HepG2 (cell line): ENCODE measurements around the gene CUEDC2. TPM values are rescaled to one million over a fixed set of nuclear protein-coding genes. Genes with fewer than 3 reads are reported as not detected.

Experiments used
- ATF7 ChIP-seq, 2 experiments: fragments of 450-650 bp in 1 of 2; sonication (generic) in 1 of 2; formaldehyde crosslinking in 1 of 2; IDR thresholded peaks; 2 replicates each; pipeline versions ENCODE4 v1.4.0 to v1.6.1; 2016 to 2020; ENCODE audit warnings: antibody characterized with exemption in 1 of 2, mild to moderate bottlenecking in 1 of 2, missing genetic modification reagents in 1 of 2
- CEBPZ ChIP-seq: IDR thresholded peaks from 2 replicates; pipeline ENCODE4 v1.6.1; 2012; ENCODE audit warnings: low read length, improper control_type of control experiment
- FOXO1 ChIP-seq: sonication (generic); formaldehyde crosslinking; IDR thresholded peaks from 2 replicates; pipeline ENCODE4 v1.4.0; 2020; ENCODE audit warnings: missing genetic modification reagents
- GLI4 ChIP-seq: sonication (generic); formaldehyde crosslinking; IDR thresholded peaks from 2 replicates; pipeline ENCODE4 v1.5.1; 2020; ENCODE audit warnings: missing genetic modification reagents, mild to moderate bottlenecking, moderate library complexity, borderline replicate concordance
- HOXA9 ChIP-seq: sonication (generic); formaldehyde crosslinking; IDR thresholded peaks from 2 replicates; pipeline ENCODE4 v1.8.1; 2022; ENCODE audit warnings: missing genetic modification reagents, mild to moderate bottlenecking, moderate library complexity, borderline replicate concordance
- KAT2B ChIP-seq: fragments of 150-350 bp; IDR thresholded peaks from 2 replicates; pipeline ENCODE4 v1.6.1; 2014; ENCODE audit warnings: low read depth, low read length, borderline replicate concordance
- KDM5B ChIP-seq: sonication (generic); formaldehyde crosslinking; IDR thresholded peaks from 2 replicates; pipeline ENCODE4 v1.4.0; 2020; ENCODE audit warnings: missing genetic modification reagents, mild to moderate bottlenecking, borderline replicate concordance
- MTA1 ChIP-seq: sonication (generic); formaldehyde crosslinking; IDR thresholded peaks from 2 replicates; pipeline ENCODE4 v1.4.0; 2020; ENCODE audit warnings: missing genetic modification reagents, mild to moderate bottlenecking, borderline replicate concordance
- NCOA2 ChIP-seq: sonication (generic); formaldehyde crosslinking; IDR thresholded peaks from 2 replicates; pipeline ENCODE4 v1.8.0; 2022; ENCODE audit warnings: inconsistent platforms
- PAX8 ChIP-seq: sonication (generic); formaldehyde crosslinking; IDR thresholded peaks from 2 replicates; pipeline ENCODE4 v1.8.0; 2022; ENCODE audit warnings: mild to moderate bottlenecking, missing genetic modification reagents, borderline replicate concordance
- POLR2G ChIP-seq: fragments of 200-400 bp; formaldehyde crosslinking; IDR thresholded peaks from 2 replicates; pipeline ENCODE4 v1.6.1; 2018; ENCODE audit warnings: mild to moderate bottlenecking, low read depth, low read length, moderate library complexity
- SIN3A ChIP-seq: IDR thresholded peaks from 2 replicates; pipeline ENCODE4 v1.6.1; 2011; ENCODE audit warnings: low read depth, mild to moderate bottlenecking, control low read depth, low read length, borderline replicate concordance
- TFDP1 ChIP-seq: IDR thresholded peaks from 2 replicates; pipeline ENCODE4 v1.6.1; 2016; ENCODE audit warnings: missing compliant biosample characterization, missing genetic modification reagents, borderline replicate concordance
- YY1 ChIP-seq: IDR thresholded peaks from 2 replicates; pipeline ENCODE4 v1.6.1; 2011; ENCODE audit warnings: low read length, low read depth, moderate library complexity, mild to moderate bottlenecking; ENCODE audit not compliant: insufficient read depth, insufficient replicate concordance
- ZBED4 ChIP-seq: sonication (generic); formaldehyde crosslinking; IDR thresholded peaks from 2 replicates; pipeline ENCODE4 v1.4.0; 2020; ENCODE audit warnings: missing genetic modification reagents, borderline replicate concordance
- ZNF274 ChIP-seq: sonication (generic); formaldehyde crosslinking; IDR thresholded peaks from 2 replicates; pipeline ENCODE4 v1.5.1; 2020; ENCODE audit warnings: mild to moderate bottlenecking, missing genetic modification reagents
- ZNF800 ChIP-seq: sonication (generic); formaldehyde crosslinking; IDR thresholded peaks from 2 replicates; pipeline ENCODE4 v1.4.0; 2020; ENCODE audit warnings: missing genetic modification reagents
- polyA plus RNA-seq, 8 experiments: library from polyadenylated mRNA; depleted of rRNA in 3 of 8; stranded (reverse) in 7 of 8; unstranded in 1 of 8; fragments of >200 nt; fragmentation: Illumina TruSeq in 4 of 8; extraction: Trizol in 4 of 8; gene quantifications; 2 replicates each; pipeline versions ENCODE4 v1.2.1 to v1.2.3, GENCODE V29; 2011 to 2016; ENCODE audit warnings: low read depth in 4 of 8, missing spikeins in 1 of 8, mixed read lengths in 1 of 8; ENCODE audit not compliant: insufficient read depth in 1 of 8
- total RNA-seq, 5 experiments: library from RNA; depleted of rRNA; stranded (reverse); fragments of >200 nt; fragmentation: Illumina TruSeq; extraction: Trizol; gene quantifications; 2 replicates each; pipeline ENCODE4 v1.2.3, GENCODE V29; 2016; ENCODE audit warnings: low read depth in 1 of 5

Gene CUEDC2
- total and polyA plus RNA-seq, 2 of the 13 experiments (the other 11 are each of a cell fraction or from before 2014, with no cell fraction given): 13.1 to 18.4 TPM

GRCh38 chr10:102461187-102462054, 29.0 kb upstream of the CUEDC2 start (continued):
- no peak for TF ChIP-seq CEBPZ
- no peak for TF ChIP-seq NCOA2 (CRISPR knock-in tag)
- TF ChIP-seq MTA1 (CRISPR knock-in tag): peak; percentile 86; the same call in 1 of the 2 replicates
- TF ChIP-seq ZBED4 (CRISPR knock-in tag): no peak
- TF ChIP-seq SIN3A: peak; percentile 61; the same call in 1 of the 2 replicates
- no peak for TF ChIP-seq HOXA9
- TF ChIP-seq TFDP1 (CRISPR knock-in tag): peak; percentile 71; the same call in 1 of the 2 replicates
- TF ChIP-seq PAX8 (CRISPR knock-in tag): no peak; the same call in 1 of the 2 replicates
- TF ChIP-seq ZNF800: no peak
- TF ChIP-seq GLI4 (CRISPR knock-in tag): no peak
- peak; percentile 100 for TF ChIP-seq YY1
- peak; percentile 39; the same call in 1 of the 2 replicates for TF ChIP-seq KDM5B
- TF ChIP-seq POLR2G: peak; percentile 57; the same call in 1 of the 2 replicates
- TF ChIP-seq FOXO1 (CRISPR knock-in tag): no peak; the same call in 1 of the 2 replicates
- TF ChIP-seq KAT2B: no peak
- TF ChIP-seq ATF7 (IDR thresholded peaks at IDR 0.05): no peak
- no peak for TF ChIP-seq ATF7 (CRISPR knock-in tag; IDR thresholded peaks at IDR 0.05)
- no peak; the same call in 1 of the 2 replicates for TF ChIP-seq ZNF274 (CRISPR knock-in tag)
